ENCODE data around the gene ACSL1.
"Not testable (repeated sequence)": the region's sequence is repeated elsewhere in the genome, so short reads cannot be mapped to it uniquely, and the experiment has no call there.

Gene ACSL1

DNA sequence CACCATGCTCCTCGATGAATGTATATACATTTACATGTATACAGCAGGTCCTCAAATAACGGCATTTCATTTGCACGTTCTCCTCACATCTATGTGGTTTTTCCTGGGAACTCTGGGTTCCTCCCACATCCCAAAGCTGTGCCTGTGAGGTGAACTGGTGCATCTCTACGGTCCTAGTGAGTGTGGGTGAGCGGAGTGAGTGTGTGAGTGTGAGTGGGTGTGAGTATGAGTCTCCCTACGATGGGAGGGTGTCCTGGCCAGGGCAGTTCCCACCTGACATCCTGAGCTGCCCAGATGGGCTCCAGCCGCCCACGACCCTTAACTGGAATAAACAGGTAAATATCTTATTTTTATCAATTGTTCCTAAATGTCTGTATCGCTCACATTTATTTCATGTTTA, 40.0 kb downstream of the ACSL1 start:
- no peak for DNase-seq (ENCODE audit: low spot score)

DNA sequence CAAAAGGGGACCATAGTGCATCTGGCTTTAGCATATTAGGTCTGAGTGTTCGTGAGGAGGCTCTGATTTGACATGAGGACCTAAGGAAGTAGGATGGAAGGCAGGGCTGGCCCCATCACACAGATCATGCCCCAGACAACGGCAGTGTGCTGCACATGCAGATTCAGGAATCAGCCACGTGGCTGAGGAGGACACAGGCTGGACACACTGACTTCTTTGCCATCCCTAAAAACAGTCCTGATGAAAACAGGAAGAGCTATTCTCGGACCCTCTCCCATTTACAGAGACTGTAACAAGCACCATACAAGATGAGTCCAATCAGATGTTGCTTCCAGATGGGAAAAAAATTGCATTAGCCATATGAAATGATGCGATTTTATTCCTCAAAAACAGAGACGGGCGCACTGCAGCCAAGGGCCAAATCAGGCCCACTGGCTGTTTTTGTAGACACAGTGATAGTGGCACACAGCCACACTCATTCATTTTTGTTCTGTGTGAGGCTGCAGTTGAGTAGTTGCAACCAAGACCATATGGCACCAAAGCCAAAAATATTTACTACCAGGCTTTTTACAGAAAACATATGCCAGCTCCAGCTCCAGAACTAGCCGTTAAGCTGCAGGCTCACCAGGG, 41.0 kb downstream of the ACSL1 start:
- no peak for DNase-seq (ENCODE audit: low spot score)

DNA sequence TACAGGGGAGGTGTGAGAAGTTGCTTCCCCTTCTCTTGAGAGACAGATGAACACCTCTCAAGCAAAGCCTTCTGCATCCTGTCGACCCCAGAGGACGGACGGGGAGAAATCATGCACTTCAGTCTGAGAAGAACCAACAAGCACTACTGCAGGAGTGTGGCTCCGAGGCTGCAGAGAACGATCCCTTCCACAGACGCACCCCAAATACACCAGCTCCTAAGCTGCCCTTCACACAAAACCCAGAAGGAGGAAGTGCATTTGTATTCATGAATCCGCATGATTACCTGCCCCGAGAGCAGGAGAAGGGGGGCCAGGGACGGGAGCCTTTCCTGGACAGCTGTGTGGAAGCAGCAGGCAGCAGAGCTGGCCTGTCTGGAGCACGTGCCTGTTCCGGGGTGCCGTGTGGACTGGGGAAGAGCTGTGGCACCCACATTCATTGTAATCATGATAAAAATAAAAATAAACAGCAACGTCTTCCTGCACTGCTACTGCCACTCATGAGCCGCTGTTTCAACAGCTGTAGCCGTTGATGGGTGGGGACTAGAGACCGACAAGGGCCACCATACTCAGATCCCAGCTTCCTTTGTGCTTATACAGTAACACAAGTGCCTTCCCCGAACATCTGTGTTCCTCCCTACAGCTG, 42.9 kb downstream of the ACSL1 start:
- DNase-seq (ENCODE audit: low spot score), result no peak

DNA sequence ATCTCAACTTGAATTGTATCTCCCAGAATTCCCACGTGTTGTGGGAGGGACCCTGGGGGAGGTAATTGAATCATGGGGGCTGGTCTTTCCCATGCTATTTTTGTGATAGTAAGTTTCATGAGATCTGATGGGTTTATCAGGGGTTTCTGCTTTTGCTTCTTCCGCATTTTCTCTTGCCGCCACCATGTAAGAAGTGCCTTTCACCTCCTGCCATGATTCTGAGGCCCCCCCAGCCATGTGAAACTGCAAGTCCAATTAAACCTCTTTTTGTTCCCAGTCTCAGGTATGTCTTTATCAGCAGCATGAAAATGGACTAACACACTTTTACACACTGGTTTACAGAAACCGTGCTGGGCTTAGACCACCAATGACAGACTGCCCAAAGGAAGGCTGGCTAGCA, 46.6 kb downstream of the ACSL1 start:
- not testable (repeated sequence) for DNase-seq (ENCODE audit: low spot score)

DNA sequence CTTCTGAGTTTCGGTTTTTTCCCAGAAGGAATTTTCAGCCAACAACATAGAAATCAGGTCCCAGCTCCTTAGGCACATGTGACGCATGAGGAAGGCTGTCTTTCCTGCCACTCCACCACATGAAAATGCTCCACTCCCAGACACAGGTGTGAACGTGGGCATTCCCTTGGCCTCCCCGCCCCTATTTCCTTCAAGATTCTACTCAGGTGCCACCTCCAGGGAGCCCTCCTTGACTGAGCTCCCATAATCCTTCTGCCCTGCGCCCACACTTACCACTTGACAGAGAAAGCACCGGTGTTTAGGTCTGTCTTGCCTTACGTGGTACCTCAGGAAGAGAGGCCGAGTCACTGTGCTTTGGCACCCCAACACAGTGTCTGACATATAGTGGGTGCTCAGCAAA, 47.4 kb downstream of the ACSL1 start:
- DNase-seq (ENCODE audit: low spot score), result no peak

DNA sequence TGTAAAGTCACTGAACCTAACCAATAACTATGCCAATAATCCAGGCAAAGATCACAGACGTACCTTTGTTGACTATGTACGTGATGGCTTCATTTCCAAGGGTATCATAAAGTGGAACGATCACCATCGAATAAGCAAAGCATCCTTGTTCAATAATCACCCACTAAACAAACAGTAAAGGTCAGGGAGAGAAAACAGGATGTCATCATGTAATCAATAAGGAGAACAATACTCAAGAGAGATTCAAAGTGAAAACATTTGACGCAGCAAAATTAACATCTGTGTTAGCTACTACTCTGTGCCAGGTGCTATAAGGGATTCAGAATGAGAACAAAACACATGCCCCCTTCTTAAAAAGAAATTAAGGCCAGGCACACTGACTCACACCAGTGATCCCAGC, 48.9 kb downstream of the ACSL1 start:
- peak; percentile 0 for DNase-seq (ENCODE audit: low spot score)

DNA sequence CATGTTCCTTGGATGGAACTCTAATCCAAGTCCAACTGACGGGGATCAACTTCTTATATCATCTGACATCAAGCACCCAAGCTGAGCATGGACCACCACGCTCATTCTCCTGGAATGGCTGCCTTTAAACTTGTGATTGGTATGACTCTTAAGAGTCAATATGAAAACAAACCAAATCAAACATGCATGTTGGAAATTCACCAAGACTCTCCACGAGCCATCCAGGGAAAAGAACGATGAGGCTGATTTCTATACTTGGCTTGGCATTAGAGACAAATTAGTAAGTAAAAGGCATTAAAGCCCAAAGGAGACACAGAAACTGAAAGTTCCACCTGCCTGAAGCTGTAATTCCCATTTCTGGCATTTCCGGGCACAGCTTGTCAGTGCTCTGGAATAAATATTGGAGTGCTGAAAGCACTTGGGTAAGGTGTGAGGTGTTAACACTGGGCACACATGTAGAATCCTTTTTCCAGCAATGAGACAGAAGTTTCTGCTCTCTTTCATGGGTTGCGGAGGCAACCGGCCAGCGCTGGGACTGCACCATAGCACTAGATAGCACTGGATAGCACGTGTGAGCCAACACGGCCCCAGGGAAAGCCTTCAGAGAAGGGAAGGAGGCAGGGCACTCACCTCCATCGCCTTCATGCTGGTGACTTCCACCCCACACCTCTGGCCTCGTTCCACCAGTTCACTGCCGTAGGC, 49.8 kb downstream of the ACSL1 start:
- DNase-seq (ENCODE audit: low spot score), result no peak

DNA sequence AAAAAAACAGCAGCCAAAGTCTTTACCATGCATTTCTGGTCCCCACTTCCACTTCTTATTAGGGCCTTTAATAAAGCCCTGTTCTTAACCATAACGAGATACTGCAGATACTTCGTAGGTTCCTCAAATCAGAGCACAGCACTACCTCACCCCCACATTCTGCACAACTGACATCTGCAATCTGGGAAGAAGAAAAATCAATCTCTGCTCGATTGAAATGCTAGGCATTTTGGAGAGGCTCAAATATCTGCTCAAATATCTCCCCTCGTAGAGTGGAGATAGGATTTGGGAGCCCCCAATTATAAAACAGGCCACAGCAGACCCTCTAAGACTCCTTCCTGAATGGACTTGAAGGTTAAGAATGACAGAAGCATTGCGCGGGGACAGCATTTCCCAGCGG, 51.6 kb downstream of the ACSL1 start:
- DNase-seq (ENCODE audit: low spot score), result no peak

DNA sequence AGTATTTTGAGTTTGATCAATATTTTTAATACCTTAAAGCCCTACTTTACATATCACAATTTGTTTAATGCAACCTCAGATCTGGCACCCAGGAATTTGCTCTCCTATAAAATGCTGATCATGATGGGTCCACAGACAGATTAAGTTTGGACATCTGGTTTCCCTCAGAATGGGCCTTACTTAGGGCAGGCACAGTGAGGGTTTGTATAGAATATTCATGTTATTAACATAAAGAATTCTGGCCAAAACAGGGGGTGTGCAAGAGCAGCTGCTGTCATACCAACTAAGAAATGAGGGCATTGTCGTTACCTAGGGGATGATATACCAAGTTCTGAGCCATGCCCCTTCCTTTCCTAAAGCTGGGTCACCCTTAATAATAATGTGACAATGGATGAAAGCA, 54.4 kb downstream of the ACSL1 start:
- DNase-seq (ENCODE audit: low spot score), result no peak

DNA sequence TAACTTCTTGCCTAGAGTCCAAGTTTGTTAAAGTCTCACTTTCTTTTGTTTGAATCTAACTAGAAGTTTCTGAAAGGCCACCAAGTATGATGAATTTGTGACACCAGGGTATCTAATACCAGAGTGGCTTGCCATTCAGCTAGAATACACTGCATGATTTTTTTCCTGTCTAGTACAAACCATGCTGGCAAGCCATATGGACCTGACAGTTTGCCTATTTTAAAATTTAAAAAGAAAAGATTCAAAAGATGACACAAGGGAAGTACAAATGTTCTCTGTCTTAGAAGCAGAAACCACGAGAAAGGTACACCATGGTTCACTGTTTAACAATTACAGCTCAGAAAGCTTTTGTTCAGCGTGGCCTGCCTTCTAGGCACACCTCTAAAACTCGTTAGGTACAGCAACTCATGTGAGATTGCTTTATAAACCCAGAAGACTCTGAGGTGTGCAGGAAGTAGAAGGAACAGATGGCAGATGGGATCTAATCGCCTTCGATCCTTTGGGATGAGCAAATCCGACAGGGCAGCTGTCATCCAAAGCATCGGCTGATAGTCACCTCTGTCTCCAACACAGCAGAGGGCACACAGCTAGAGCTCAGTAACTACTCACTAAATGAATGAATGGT, 56.5 kb downstream of the ACSL1 start:
- DNase-seq (ENCODE audit: low spot score), result no peak

DNA sequence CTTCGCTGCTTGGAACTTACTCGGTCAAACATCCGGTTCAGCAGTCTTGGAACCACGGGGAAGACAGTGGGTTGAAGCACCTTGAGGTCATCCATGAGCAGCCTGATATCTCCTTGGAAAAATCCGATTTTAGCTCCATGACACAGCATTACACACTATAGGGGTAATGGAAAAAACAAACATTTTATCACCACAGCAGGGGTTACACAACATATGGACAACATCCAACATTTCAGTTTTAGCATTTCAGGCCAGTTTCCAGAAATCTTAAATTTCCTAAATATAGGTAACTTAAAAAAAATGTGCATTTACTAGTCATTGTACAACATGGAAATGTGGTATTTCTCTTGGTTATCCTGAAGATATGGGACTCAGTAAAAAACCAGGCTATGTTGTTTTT, 57.5 kb downstream of the ACSL1 start:
- no peak for DNase-seq (ENCODE audit: low spot score)

DNA sequence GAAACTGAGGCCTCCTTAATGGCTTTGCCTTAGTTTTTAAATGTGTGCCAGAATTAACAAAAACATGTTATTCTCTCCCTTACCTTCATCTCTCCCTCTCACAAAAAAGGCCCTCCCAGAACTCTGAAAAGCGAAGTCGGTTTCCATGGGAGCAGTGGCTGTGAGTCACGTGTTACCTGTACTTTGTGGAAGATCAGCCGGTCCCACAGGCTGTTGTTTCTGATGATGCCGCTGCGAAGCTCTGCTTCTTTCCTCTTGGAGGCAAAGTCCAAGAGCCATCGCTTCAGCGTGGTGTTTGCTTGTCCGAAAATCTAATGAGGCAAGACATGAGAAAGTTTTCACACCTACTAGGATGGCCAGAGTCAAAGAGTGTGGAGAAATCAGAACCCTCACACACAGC, 59.3 kb downstream of the ACSL1 start:
- DNase-seq (ENCODE audit: low spot score), result no peak

DNA sequence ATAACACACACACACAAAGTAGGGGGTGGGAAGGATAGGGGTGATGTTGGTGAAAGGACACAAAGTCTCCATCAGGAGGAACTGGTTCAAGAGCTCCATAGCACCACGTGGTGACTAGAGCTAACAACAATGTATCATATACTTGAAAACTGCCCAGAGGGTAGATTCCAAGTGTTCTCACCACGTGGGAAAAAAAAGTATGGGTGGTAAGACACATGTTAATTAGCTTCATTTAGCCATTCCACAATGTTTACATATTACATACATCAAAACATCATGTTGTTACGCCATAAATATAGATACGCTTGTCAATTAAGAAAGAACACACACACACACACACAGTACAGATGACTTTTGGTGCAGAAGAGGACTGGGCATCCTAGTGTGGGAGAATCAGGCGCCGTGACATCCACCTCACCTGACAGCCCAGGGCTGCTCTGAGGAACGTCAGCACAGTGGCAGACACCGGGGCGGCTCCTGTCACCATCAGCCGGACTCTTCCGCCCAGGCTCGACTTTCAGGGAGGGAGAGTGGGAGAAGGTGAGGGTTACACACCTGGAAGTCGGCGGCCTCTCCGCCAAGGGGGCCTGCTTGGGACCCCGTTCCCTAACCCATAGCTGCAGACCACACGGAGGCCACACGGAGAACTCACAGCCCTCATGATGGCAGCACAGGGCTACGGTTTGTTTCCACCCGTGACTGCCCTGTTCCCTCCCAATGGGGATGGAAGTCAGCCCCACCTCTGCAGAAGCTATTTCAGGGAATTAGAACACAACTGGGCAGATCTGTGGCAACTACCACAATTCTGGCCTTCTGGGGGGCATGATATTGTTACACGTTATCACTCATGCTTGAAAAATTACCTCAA, 60.1 kb downstream of the ACSL1 start:
- no peak for DNase-seq (ENCODE audit: low spot score)

DNA sequence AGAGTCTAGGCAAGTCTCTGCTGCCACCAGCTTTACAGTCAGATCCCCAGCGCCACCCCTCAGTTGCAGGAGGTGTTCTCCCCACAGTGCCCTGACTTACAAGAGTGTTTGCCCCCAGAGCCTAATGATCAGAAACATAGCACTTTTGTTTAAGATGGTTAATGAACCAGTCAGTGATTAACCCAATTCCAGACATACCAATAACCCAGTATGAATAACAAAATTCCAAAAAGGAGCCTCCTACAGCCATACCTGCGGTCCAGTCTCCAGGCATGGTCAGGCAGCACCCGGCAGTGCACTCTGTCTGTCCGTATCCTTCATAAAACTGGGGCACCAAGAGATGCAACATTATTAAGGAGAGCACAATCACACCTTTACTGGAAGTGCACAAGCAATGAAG, 61.2 kb downstream of the ACSL1 start:
- no peak for DNase-seq (ENCODE audit: low spot score)

DNA sequence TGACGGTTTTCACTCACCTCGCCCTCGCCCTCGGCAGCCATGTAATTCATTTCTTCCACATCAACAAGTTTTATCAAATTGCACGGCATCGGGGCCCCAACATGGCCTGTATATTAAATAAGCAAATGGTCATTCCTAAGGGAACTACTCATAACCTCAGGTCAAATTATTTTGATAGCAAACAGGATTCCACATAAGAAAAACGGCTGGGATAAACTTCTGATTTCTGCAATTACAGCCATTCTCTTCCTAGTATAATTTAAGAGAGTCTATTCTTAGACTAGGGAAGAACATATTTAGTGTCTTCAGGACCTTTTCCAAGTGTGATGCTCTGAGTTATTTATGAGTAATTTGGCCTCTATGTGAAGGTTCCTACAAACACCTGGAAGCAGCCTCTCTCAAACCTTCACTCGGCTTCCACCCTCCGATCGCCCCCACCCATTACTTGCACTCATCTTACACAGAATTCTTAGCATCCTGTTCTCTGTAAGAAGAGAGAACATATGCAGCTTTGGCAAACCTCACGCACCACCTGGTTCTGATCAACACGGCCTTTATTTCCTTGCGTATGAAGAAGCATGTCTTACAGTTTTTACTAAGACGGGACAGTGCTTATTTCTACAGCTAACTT, 62.5 kb downstream of the ACSL1 start:
- no peak for DNase-seq (ENCODE audit: low spot score)

DNA sequence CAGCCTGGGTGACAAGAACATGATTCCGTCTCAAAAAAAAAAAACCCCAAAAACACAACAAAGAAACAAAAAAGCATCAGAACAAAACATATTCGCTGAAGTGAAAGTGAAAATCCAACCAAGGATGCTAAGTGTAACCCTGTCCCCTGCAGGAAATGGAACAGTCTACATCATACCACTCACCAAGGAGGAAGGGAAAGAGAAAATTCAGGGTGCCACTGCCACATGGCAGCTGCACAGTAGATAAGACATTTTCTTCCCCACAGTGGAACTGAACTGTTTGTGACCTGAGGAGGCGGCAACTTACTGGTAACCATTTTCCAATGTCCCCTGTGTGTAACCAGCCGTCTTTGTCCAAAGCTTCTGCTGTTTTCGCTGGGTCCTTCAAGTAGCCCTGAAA, 63.7 kb downstream of the ACSL1 start:
- no peak for DNase-seq (ENCODE audit: low spot score)

DNA sequence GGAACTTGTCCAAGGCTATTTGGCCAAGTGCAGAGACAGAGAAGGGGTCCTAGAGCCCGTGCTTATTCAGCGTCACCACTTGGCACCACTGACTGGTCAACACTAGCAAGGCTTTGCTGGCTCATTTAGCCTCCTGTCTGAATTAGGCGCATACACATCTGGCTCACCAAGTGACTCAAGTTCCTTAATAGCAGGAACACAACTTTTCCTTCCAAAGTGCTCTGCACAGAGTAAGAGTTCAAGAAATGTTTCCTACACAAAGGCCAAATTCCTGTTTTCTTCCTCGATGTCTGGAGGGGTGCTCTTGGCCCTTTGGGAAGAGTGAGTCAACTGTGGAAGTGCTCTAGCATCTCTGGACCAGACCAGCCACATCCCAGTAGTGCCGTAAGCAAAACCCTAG, 65.1 kb downstream of the ACSL1 start:
- no peak for DNase-seq (ENCODE audit: low spot score)

DNA sequence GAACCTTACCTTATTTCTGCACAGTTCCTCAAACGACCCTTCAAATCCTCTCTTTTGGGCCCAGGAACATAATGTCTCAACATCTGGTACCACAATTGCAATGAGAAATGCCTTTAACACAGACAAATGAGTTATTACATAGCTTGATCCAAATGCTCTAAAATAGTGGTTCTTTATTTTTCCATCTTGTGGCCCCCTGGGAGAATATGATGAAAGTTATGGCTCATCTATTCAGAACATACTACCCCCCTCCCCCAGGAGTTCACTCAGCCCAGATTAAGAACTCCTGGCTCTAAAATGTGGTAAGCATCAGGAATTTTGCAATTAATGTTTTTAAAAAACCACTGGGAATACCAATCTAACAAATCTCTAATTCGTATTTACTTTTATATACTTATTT, 68.0 kb downstream of the ACSL1 start:
- no peak for DNase-seq (ENCODE audit: low spot score)

DNA sequence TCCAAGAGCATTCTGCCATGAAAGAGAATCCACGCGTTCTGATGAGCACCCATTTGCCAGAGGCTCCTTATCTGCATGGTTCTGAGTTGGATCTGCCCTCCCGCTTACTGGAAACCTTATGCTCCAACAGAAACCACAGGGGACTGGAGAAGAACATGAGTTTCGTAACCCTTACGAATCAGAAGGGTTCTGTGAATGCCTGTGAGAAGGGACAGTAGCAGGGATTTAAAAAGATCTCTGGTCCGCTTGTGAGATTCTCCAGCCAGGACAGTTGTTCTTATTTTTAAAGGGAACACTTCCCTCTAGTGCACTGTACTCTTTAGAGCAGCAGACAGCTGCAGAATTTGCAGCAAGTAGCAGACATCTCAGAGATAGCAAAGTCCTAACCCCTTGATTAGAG, 69.4 kb downstream of the ACSL1 start:
- no peak for DNase-seq (ENCODE audit: low spot score)

DNA sequence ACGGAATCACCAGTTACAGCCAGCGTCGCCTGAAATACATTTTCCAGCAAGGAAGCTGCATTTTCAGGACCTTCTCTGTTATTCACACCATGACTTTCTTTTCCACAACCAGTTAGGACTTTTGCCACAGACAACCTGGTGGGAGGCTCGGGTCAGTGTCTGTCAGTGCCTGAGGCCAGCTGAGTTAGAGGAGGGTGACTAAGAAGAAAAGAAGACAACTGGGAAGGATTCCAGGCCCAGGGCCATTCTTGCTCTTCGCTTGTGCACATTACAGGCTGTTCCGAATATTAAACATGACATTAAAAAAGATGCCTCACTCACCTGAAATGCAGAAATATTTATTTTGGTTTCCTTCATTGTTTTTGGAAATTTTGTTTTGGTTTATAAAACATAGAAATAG, 70.5 kb downstream of the ACSL1 start:
- DNase-seq (ENCODE audit: low spot score), result no peak

DNA sequence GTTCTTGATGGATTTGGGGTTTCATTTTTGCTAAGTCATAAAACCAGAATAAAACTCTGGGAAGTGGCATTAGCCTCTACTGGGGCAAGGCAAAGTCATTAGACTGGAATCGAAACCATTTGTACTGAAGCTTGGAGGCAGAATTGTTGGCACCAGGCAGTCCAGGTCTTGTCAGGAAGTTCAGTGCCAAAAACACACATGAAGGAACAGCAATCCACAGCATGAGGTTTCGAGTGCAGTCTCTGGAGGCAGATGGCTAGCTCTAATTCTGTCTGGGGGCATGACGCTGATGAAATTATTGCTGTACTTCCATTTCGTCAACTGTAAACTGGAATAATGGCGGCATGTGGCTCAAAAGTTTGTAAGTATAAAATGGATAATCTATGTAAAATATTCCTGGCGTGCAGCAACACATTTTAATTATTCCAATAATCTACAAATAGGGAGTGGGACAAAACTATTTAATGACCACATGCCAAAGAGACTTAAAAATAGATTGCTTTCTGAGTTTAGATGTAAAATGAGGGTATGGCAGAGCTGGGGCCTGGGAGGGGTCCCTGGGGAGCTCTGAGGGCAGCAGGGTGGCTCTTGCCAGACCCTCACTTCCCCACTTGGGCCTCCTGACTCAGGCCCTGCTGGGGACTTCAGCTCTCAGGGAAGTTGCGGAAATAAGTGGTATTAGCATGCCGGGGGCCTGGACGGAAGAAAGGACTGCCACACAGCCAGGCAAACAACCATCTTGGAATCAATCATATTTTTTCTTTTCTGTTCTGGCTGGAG, 73.1 kb downstream of the ACSL1 start:
- no peak for DNase-seq (ENCODE audit: low spot score)
